GM19351 (cell line): Measurements from ENCODE around the gene TMPRSS13.

Experiments used
- ATAC-seq: cut with Tn5 transposase; IDR thresholded peaks from one replicate; pipeline ENCODE4 v1.9.1; 2021; ENCODE audit warnings: mild to moderate bottlenecking, moderate library complexity; ENCODE audit not compliant: unreplicated experiment

Gene TMPRSS13

DNA sequence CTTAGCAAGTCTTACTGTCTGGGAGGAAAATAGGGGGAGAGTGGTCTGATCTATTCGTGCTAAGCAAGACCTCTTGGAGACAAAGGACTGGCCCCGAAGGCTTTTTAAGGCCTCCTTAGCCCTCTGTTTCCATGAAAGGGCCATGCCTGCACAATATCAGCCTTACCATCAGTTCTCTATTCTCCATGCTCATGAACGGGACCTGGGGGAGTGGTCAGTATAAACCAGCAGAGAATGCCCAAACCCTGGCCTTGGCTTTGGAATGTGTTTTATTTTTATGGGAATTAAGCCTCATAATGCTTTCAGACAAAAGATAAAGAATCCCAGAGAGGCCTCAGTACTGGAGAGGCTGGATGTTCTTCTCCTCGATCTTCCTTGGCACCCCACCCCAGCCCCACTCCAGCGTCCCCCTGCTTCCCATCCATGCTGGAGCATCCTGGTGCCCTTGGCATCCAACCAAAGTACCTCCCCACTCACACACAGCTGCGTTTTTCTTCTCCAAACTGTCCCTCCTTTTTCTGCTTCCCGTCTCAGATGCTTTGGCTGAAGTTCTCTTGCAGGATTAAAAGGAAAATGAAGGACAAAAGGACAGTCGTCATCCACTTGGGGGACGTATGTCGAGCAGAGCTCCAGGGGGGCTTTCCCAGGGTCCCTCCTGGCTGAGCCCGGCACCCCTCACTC, 71.3 kb downstream of the TMPRSS13 start:
- no peak for ATAC-seq

DNA sequence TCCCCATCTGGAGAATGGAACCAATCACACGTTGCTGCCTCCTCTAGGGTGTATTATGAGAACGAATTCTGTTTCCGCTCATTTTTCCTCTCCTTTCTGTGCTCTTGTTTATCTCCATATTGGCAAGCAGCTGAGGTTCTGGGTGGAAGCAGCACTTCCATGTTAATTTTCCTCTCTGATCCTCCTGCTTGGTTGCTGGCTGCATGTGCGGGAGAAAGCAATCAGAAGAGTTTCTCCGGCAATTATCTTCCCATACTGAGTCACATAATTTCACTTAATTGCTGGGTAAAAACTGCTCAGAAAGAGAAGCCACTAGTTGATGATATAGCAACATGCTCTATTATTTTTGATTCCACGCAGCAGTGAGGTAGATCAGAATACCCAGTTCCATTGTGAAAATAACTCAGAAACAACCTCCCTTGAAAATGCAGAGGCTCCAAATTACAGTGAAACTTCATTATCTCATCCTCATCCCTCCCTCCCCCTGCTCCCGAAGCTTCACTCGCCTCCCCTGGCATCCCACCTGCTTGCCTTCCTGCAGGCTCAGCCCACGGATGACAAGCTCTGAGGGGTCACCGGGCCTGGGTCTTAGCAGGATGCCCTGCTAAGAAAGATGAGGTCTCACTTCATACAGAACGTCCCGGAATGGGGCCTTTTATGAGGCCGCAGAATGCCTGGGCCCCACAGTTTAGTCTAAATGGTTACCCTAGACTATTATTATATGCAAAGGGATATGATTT, 73.1 kb downstream of the TMPRSS13 start:
- ATAC-seq, result no peak

GRCh38 chr11:117855186-117855845, 73.9 kb downstream of the TMPRSS13 start:
- ATAC-seq, result no peak

DNA sequence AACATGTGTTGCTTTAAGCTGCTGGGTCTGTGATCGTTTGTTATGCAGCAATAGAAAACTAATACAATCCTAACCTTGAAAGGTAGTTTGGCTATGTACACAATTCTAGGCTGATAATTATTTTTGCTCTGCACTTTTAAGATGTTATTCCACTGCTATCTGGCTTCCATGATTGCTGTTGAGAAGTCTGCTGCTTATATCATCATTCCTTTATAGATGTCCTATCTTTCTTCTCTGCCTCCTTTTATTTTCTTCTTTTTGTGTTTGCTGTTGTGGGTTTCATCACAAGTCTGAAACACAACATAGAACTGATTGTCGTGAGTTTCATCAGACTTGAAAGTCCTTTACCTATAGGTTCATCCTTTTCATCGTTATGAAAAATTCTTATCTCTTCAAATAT, 76.9 kb downstream of the TMPRSS13 start:
- no peak for ATAC-seq

DNA sequence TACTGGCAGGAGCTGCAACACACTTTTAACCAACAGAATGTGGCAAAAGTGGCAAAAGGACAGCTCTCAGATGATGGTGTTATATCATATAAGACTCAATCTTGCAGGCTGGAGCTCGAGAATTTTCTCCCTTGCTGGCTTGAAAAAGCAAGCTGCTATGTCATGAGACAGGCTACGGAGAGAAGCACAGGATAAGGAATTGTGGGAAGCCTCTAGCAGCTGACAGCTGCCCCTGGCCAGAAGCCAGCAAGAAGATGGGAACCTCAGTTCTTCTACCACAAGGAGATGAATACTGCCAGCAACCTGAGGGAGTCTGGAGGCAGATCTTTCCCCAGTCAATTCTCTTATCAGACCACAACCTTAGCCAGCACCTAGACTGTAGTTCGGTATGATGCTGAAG, 77.3 kb downstream of the TMPRSS13 start:
- no peak for ATAC-seq

- ATAC-seq, result no peak
These were observed 78.1 kb downstream of the TMPRSS13 start for GRCh38 chr11:117851106-117851505.
